WI38 (cell line): ENCODE results near the gene SLC8A3.

Experiments used
- H3K4me3 ChIP-seq: 2 replicates; pipeline ENCODE4 v1.5.1; 2011; ENCODE audit warnings: low read depth, mild to moderate bottlenecking, control low read depth, low read length
- CTCF ChIP-seq: IDR thresholded peaks from 2 replicates; pipeline ENCODE4 v1.5.1; 2012; ENCODE audit warnings: low read depth, mild to moderate bottlenecking, control low read depth, low read length

Gene SLC8A3

GRCh38 chr14:70152704-70153103 lies 36.0 kb downstream of the SLC8A3 start:
- no peak for TF ChIP-seq CTCF
- no peak overlapping the region for H3K4me3 ChIP-seq

DNA sequence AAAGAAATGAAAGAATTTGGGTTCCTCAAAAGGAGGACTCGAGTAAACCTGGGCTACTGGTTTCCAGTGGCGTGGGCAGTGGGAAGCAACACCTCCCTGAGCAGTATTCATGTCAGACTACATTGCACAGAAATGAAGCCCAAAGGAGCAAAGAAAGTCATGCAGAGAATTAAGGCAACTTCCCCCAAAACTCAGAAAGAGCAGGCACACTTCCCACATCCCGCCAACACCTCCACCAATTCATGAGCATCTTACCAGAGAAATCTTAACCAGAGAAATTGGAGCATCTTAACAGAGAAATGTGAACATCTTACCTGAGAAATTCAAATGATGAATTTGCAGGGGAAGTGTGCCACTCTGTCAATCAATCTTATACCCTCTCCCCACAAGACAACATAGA lies 36.7 kb downstream of the SLC8A3 start:
- no peak for TF ChIP-seq CTCF
- H3K4me3 ChIP-seq, result no peak overlapping the region

DNA sequence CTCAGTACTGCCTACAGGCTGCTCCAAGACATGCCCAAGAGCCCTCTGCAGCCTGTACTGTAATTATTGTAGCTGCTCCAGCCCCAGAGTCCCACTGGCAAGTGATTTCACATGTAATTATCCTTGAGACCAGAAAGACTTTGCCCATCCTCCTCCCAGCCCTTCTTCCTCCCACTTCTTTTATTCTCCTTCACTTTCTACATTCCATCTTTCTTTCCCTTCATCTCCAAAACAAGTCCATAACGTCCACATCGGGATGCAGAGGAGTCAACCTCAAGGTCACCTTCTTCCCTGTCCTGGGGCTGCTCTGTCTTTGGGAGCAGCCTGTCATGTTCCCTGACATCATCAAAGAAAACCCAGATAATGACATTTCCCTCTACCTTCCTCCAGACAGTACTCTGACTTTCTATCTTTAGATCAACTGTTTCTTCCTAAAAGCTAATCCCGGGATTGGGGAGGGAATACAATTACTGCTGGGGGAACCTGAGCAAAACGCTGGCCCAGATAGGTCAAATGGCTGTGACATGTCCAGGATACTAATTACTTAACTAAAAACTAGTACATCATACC lies 39.1 kb downstream of the SLC8A3 start:
- H3K4me3 ChIP-seq, result no peak overlapping the region
- no peak for TF ChIP-seq CTCF

DNA sequence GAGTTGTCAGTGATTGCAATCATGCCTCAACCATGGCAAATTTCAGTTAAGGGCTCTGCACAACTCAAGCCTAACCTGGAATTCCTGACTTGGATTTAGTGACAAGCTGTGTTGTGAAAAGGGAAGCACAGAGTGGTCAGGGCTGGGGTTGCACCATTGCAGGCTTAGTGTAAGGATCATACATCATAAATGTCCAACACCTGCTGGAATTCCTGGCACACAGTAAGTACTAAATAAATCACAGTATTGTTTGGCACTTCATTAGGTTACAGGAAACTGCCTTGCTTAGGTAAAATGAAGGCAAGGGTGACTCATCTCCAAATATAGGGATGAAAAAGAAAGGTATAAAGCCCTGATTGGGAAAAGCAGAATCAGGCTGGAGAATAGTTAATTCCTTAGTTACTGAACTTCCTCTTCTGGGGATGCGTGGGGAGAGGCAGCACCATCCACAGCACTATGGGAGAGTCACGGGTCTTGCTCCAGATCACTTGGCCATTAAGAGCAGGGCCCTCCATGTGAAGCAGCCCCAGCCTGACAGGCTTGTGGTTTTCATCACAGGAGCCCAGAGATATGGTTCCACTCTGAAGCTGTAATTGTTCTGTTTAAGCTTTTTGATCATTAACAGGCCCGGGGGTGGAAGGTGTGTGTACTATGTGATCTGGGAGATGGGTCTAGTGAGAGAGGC lies 39.7 kb downstream of the SLC8A3 start:
- H3K4me3 ChIP-seq, result no peak overlapping the region
- no peak for TF ChIP-seq CTCF

- no peak overlapping the region for H3K4me3 ChIP-seq
- TF ChIP-seq CTCF, result no peak
Observed at GRCh38 chr14:70148351-70148750, 40.4 kb downstream of the SLC8A3 start.

GRCh38 chr14:70144046-70144445 lies 44.7 kb downstream of the SLC8A3 start:
- TF ChIP-seq CTCF, result no peak
- H3K4me3 ChIP-seq, result no peak overlapping the region

DNA sequence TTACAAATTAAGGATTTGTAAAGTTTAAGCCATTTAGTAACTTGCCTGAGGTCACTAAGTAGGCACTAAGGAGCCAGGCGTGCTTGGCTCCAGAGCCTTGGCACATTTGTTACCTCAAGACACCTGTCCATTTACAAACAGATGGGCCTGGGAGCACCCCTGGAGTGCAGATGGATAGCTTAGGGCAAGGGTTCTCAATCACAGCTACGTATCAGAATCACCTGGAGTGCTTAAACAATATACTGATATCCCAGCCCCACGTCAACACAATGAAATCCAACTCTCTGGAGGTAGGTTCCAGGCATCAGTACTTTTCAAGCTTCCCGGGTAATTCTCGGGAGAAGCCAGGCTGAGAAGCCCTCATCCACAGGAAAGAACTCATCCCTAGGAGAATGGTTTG lies 45.4 kb downstream of the SLC8A3 start:
- H3K4me3 ChIP-seq, result no peak overlapping the region
- no peak for TF ChIP-seq CTCF
